ENCODE data around the gene EFCAB10. TPM values are rescaled to one million over a fixed set of nuclear protein-coding genes. Genes with fewer than 3 reads are reported as not detected.

EFCAB10 gene
- total and polyA plus RNA-seq, 2 of the 13 experiments (the other 11 are each of a cell fraction or from before 2014, with no cell fraction given) = 0.40 TPM; not detected in 1

DNA sequence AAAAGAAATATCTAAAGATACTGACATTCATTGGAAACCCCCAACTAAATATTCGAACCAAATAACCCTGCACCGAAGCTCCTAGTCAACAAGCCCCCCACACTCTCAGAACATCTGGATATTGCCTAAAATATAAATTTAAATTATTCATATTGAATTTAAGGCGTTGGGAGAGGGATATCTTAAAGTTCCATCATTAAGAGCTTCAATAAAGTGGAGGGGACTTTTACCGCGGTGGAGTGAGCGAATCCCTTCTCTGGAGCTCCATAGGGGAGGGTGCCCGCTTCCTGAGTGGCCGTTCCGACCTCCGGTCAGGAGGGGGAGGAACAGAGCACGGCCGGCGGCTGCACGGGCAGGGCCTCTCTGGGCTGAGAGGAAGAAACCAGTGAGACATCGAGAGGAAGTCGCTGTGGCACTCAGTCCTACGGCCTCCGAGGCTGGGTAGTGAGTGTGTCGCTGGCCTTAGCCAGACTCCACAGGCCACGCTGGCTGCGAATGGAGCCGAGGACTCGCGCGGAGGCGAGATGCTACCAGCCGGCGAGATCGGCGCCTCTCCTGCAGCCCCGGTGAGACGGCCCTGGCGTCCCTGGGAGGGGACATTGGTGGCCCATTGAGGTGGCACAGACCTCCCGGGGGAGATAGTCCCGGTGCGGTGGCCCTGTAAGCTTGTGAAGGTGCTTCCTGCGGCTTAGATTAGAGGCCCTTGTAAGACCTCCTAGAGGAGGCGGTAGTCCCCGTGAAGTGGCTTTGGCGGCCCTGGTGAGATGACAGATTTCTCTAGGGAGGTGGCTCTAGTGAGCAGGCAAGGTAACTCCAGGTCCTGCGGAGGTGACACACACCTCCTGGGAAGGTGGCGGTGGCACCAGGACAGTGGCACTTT, 49.3 kb downstream of the EFCAB10 start, which contains the start of gene RINT1 (continued):
- TF ChIP-seq, protein P1, sequence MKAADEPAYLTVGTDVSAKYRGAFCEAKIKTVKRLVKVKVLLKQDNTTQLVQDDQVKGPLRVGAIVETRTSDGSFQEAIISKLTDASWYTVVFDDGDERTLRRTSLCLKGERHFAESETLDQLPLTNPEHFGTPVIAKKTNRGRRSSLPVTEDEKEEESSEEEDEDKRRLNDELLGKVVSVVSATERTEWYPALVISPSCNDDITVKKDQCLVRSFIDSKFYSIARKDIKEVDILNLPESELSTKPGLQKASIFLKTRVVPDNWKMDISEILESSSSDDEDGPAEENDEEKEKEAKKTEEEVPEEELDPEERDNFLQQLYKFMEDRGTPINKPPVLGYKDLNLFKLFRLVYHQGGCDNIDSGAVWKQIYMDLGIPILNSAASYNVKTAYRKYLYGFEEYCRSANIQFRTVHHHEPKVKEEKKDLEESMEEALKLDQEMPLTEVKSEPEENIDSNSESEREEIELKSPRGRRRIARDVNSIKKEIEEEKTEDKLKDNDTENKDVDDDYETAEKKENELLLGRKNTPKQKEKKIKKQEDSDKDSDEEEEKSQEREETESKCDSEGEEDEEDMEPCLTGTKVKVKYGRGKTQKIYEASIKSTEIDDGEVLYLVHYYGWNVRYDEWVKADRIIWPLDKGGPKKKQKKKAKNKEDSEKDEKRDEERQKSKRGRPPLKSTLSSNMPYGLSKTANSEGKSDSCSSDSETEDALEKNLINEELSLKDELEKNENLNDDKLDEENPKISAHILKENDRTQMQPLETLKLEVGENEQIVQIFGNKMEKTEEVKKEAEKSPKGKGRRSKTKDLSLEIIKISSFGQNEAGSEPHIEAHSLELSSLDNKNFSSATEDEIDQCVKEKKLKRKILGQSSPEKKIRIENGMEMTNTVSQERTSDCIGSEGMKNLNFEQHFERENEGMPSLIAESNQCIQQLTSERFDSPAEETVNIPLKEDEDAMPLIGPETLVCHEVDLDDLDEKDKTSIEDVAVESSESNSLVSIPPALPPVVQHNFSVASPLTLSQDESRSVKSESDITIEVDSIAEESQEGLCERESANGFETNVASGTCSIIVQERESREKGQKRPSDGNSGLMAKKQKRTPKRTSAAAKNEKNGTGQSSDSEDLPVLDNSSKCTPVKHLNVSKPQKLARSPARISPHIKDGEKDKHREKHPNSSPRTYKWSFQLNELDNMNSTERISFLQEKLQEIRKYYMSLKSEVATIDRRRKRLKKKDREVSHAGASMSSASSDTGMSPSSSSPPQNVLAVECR (CRISPR knock-in tag; IDR thresholded peaks at IDR 0.05; ENCODE audit: borderline replicate concordance) = peak; percentile 97
- TF ChIP-seq ZFP1 (CRISPR knock-in tag; IDR thresholded peaks at IDR 0.05) (peak; percentile 75; the same call in 1 of the 2 replicates), ELF3 (CRISPR knock-in tag; IDR thresholded peaks at IDR 0.05) (peak; percentile 80), ZNF446 (CRISPR knock-in tag; IDR thresholded peaks at IDR 0.05) (no peak; the same call in 1 of the 2 replicates), ZNF614 (CRISPR knock-in tag; IDR thresholded peaks at IDR 0.05; ENCODE audit: borderline replicate concordance) (peak; percentile 71; the same call in 1 of the 2 replicates), CCDC6 (CRISPR knock-in tag; IDR thresholded peaks at IDR 0.05) (peak; percentile 69), RXRB (CRISPR knock-in tag; IDR thresholded peaks at IDR 0.05; ENCODE audit: borderline replicate concordance) (peak; percentile 82; the same call in 1 of the 2 replicates), ATM (IDR thresholded peaks at IDR 0.05; ENCODE audit: borderline replicate concordance) (no peak), HMG20B (CRISPR knock-in tag; conservative IDR thresholded peaks at IDR 0.05) (0 out of 2 replicates have a peak, but pooled peaks have one; percentile 22), ZNF263 (CRISPR knock-in tag; IDR thresholded peaks at IDR 0.05) (no peak), BORCS8-MEF2B (CRISPR knock-in tag; IDR thresholded peaks at IDR 0.05) (no peak), ZNF232 (CRISPR knock-in tag; IDR thresholded peaks at IDR 0.05; ENCODE audit: borderline replicate concordance) (no peak; the same call in 1 of the 2 replicates), ZNF564 (CRISPR knock-in tag; IDR thresholded peaks at IDR 0.05) (peak; percentile 67; the same call in 1 of the 2 replicates), ZNF205 (CRISPR knock-in tag; IDR thresholded peaks at IDR 0.05) (peak; percentile 68; the same call in 1 of the 2 replicates)
- TF ChIP-seq, protein P2, sequence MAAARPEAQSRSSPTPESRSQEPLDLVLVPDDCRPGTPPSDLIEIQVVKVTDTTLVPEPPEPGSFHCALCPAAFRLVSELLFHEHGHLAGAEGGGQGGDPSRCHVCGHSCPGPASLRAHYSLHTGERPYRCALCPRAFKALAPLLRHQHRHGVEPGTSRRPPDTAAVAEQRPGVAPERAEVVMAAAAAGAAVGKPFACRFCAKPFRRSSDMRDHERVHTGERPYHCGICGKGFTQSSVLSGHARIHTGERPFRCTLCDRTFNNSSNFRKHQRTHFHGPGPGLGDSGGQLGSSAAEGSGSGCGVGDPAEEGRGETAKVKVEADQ (CRISPR knock-in tag; IDR thresholded peaks at IDR 0.05; ENCODE audit: borderline replicate concordance) = peak; percentile 89
- TF ChIP-seq, protein P3, sequence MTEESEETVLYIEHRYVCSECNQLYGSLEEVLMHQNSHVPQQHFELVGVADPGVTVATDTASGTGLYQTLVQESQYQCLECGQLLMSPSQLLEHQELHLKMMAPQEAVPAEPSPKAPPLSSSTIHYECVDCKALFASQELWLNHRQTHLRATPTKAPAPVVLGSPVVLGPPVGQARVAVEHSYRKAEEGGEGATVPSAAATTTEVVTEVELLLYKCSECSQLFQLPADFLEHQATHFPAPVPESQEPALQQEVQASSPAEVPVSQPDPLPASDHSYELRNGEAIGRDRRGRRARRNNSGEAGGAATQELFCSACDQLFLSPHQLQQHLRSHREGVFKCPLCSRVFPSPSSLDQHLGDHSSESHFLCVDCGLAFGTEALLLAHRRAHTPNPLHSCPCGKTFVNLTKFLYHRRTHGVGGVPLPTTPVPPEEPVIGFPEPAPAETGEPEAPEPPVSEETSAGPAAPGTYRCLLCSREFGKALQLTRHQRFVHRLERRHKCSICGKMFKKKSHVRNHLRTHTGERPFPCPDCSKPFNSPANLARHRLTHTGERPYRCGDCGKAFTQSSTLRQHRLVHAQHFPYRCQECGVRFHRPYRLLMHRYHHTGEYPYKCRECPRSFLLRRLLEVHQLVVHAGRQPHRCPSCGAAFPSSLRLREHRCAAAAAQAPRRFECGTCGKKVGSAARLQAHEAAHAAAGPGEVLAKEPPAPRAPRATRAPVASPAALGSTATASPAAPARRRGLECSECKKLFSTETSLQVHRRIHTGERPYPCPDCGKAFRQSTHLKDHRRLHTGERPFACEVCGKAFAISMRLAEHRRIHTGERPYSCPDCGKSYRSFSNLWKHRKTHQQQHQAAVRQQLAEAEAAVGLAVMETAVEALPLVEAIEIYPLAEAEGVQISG (CRISPR knock-in tag; IDR thresholded peaks at IDR 0.05) = peak; percentile 100
- TF ChIP-seq, protein P4, sequence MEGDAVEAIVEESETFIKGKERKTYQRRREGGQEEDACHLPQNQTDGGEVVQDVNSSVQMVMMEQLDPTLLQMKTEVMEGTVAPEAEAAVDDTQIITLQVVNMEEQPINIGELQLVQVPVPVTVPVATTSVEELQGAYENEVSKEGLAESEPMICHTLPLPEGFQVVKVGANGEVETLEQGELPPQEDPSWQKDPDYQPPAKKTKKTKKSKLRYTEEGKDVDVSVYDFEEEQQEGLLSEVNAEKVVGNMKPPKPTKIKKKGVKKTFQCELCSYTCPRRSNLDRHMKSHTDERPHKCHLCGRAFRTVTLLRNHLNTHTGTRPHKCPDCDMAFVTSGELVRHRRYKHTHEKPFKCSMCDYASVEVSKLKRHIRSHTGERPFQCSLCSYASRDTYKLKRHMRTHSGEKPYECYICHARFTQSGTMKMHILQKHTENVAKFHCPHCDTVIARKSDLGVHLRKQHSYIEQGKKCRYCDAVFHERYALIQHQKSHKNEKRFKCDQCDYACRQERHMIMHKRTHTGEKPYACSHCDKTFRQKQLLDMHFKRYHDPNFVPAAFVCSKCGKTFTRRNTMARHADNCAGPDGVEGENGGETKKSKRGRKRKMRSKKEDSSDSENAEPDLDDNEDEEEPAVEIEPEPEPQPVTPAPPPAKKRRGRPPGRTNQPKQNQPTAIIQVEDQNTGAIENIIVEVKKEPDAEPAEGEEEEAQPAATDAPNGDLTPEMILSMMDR (CRISPR knock-in tag; IDR thresholded peaks at IDR 0.05) = peak; percentile 96
- TF ChIP-seq, protein P5, sequence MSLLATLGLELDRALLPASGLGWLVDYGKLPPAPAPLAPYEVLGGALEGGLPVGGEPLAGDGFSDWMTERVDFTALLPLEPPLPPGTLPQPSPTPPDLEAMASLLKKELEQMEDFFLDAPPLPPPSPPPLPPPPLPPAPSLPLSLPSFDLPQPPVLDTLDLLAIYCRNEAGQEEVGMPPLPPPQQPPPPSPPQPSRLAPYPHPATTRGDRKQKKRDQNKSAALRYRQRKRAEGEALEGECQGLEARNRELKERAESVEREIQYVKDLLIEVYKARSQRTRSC (CRISPR knock-in tag; IDR thresholded peaks at IDR 0.05; ENCODE audit: low read depth) = no peak
